Stimulated activated CD4-positive, alpha-beta T cell treated with anti-CD3 and anti-CD28 coated beads, Interleukin-4, amount 100 ng/mL, for 48 hours (primary cell): ENCODE data around the gene NUDT14.

ENCODE experiments used
- DNase-seq, 2 donors: peaks; one replicate each; pipeline ENCODE4 v3.0.0-alpha.2; 2020; ENCODE audit warnings: low read depth in 2 of 2

NUDT14 gene

GRCh38 chr14:105159344-105159743 is 21.8 kb downstream of the NUDT14 start:
- no peak for DNase-seq

GRCh38 chr14:105158794-105159193 is 22.3 kb downstream of the NUDT14 start:
- no peak for DNase-seq

GRCh38 chr14:105157872-105158271 is 23.2 kb downstream of the NUDT14 start:
- DNase-seq = no peak

- no peak for DNase-seq
Measured at GRCh38 chr14:105156414-105157375, 24.4 kb downstream of the NUDT14 start.

DNA sequence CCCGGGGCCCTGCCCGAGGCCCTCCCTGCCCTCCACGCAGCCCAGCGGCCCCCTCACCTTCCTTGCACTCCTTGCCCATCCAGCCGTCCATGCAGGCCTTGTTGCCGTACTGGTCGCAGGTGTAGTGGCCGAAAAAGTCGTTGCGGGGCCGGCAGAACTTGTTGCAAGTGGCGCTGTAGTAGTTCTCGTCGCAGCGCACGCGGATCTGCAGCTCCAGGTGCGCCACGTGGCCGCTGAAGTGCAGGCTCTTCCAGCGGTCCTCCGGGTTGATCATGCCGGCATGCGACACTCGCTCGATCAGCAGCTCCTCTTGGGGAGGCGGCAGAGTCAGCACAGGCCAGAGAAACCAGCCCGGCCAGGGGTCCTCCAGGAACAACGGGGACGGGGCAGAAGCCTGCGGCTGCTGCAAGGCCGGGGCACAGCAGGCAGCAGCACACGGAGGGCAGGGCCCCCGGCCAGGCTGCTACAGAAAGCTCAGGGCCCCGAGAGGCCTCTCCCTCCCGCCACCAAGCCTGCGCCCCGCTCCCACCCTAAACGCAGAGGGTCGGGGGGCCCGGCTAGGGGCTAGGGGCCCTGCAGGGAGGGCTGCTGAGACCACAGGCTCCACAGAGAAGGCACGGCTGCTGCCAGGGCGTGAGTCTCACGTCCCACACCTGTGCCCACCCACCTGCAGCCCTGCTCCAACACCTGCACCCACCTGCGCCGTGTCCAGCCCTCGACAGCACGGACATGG is 25.3 kb downstream of the NUDT14 start:
- no peak for DNase-seq

- DNase-seq = no peak
Measured at GRCh38 chr14:105155071-105155651, 26.0 kb downstream of the NUDT14 start.

DNA sequence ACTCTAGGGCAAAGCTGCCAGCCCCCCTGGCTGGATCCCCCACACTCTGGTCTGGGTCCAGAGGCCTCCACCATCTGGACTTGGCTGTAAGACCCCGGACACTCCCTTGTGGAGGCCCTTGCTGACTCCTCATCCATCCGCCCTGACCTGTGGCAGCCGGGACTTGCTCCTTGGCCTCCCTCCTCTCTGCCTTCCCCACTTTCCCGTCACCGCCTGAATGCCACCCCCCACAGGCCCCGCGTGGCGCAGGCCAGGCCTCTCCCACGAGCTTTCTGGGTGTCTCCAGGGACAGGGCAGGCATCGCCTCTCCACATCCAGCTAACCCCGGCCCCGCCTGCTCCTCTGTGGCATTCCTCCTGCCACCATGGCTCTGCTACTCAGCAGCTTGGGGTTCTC is 26.6 kb downstream of the NUDT14 start:
- DNase-seq = no peak

DNA sequence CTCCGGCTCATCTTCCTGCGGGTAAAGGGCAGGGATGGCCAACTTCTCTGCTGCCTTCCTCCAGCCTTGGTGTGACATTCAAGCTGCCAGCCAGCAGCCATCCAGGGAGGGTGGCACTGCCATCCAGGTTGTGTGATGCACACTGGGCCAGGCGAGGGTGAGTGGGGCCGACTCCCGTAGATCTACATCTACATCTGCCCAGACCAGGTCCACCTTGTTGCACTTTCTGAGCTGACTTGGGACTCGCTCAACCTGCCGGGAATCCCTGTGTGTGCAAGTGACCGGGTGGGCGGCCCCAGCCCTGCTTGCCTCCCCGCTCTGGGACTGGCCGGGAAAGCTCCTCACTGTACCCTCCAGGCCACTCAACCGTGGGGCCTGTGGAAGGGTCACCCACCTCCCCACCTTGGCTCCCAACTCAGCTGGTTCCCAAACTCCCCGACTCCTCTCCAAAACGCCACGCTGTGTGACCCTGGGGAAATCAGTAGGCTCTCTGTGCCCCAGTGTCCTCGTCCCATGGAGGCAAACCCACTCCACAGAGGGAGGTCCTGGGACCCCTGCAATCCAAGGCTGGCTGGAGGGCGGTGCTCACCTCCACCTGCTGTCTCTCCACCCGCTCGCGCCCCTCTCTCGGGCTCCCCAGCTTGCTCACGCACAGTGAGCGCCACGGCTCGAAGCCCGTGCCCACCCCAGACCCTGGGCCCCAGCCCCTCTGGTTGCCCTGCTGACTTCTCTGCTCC is 27.2 kb downstream of the NUDT14 start:
- no peak for DNase-seq

GRCh38 chr14:105153331-105153731 is 27.8 kb downstream of the NUDT14 start:
- DNase-seq = no peak

GRCh38 chr14:105152794-105153241 is 28.3 kb downstream of the NUDT14 start:
- no peak for DNase-seq

GRCh38 chr14:105151838-105152793 is 29.0 kb downstream of the NUDT14 start:
- no peak for DNase-seq

GRCh38 chr14:105151084-105151837 is 29.9 kb downstream of the NUDT14 start:
- DNase-seq = no peak

- DNase-seq = no peak
Measured at GRCh38 chr14:105150368-105151083, 30.6 kb downstream of the NUDT14 start.

- no peak for DNase-seq
Measured at GRCh38 chr14:105150026-105150367, 31.1 kb downstream of the NUDT14 start.

GRCh38 chr14:105149146-105149781 is 31.8 kb downstream of the NUDT14 start:
- no peak for DNase-seq

DNA sequence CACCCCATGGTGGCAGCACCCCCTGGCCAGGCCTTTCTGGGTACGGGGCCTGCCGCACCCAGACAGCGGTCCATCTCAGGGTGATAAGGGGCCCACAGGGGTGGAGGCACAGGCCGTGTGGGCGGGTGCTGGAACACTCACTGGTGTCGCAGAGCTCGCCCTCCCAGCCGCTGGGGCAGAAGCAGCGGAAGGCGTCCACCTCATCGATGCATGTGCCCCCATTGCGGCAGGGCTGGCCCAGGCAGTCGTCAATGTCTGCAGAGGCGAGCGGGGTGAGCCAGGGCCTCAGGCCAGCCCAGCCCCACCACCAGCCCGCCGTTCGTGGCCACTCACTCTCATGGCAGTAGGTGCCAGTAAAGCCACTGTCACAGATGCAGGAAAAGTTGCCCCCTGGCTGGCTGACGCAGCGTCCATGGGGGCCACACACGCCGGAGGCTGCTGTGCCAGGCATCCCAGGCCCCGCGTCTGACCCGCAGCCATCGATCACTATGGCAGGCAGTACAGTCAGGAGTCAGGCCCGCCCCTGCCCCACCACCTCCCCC is 32.4 kb downstream of the NUDT14 start:
- DNase-seq = no peak

DNA sequence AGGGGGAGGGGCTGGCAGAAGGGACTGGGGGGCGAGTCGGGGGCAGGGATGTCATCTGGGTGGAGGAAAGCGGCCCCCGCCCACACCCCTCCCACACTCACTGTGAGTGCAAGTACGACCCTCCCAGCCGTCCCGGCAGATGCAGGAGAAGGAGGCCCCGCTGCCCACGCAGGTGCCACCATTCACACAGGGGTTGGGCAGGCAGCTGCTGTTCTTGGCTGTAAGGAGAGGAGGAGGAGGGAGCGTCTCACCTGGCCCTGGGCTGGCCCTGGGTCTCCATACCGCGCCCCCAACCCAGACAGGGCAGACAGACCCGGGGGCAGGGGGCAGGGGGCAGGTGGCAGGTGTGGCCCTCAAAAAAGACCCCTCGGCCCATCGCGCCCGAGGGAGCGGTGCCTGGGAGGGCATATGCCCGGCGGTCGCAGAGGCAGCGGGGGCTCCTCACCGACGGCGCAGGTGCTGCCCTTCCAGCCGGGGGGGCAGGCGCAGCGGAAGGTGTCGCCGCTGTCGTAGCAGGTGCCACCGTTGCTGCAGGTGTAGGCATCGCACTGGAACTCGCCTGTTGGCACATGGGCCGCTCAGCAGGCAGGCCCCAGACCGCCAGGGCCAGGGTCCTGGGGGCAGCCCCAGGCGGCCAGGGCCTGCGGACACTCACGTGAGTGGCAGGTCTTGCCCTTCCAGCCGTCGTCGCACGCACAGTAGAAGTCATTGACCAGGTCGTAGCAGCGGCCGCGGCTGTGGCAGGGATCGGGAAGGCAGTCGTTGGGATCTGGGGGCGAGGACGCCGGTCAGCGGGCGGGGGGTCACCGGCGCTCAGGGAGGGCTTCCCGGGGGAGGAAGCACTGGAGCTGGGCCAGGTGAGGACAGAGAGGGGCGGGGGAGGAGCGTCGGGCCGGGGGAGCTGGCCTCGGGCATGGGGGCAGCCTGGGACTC is 33.2 kb downstream of the NUDT14 start:
- no peak for DNase-seq
